BLaER1 (cell line): Measurements from ENCODE around the gene AMHR2.
A peak's percentile ranks its signal among the peaks of the same experiment; 100 is the strongest.

Experiments
- H3K27ac ChIP-seq: shearing (Covaris generic); formaldehyde crosslinking; 2 replicates; pipeline ENCODE4 v1.8.1; 2022
- H3K27me3 ChIP-seq: shearing (Covaris generic); formaldehyde crosslinking; 2 replicates; pipeline ENCODE4 v1.8.1; 2022
- H3K36me3 ChIP-seq: shearing (Covaris generic); formaldehyde crosslinking; 2 replicates; pipeline ENCODE4 v1.8.1; 2022
- H3K4me1 ChIP-seq: shearing (Covaris generic); formaldehyde crosslinking; 2 replicates; pipeline ENCODE4 v1.8.1; 2022
- H3K4me2 ChIP-seq: shearing (Covaris generic); formaldehyde crosslinking; 2 replicates; pipeline ENCODE4 v1.8.1; 2022
- H3K4me3 ChIP-seq: shearing (Covaris generic); formaldehyde crosslinking; 2 replicates; pipeline ENCODE4 v1.8.1; 2022
- H3K9ac ChIP-seq: shearing (Covaris generic); formaldehyde crosslinking; 2 replicates; pipeline ENCODE4 v1.8.1; 2022
- H3K9me3 ChIP-seq: shearing (Covaris generic); formaldehyde crosslinking; 2 replicates; pipeline ENCODE4 v1.8.1; 2022
- H4K20me1 ChIP-seq: shearing (Covaris generic); formaldehyde crosslinking; 2 replicates; pipeline ENCODE4 v1.8.1; 2022
- Cebpa-rat ChIP-seq: shearing (Covaris generic); IDR thresholded peaks from 2 replicates; pipeline ENCODE4 v1.8.1; 2022

The AMHR2 gene

DNA sequence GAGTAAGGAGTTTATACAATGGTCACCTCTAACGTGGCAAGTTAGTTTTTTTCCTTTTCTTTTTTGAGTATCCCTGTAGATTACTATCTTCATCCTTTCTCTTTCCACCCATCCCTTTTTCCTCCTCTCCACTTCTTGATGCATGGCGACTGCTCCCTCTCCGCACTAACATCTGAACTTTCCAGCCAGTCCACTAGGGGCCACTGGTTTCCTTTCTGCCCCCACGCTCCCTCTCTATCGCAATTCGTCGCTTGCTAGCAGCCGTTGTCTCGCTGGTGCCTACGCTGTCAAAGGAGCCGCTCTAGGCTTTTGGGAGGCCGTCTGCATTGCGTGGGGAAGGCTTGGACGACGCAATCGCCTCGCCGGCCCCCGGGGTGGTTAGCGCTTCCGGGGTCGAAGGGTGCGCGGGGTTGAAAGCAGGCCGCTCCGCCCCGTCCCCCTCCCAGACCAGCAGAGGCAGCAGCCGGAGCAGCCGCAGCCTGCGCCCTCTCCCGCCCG is 28.1 kb downstream of the AMHR2 start, which contains the start of gene PCBP2:
TSS of gene PCBP2 (plus strand) at position 442 of the 498 bp plus-strand sequence. CDS start 2,699 bp downstream, outside the sequence.
- Histone ChIP-seq H3K27me3 (no peaks in the 10 kb centered on the region), H3K4me3 (peak within 1 kb of the TSS; percentile 76), H3K36me3 (peaks cover 63% of the 10 kb centered on the region), H3K27ac (peak within 1 kb of the TSS; percentile 99), H3K4me2 (peak within 1 kb of the TSS; percentile 89), H3K4me1 (peaks cover 19% of the 10 kb centered on the region), H3K9ac (peak within 1 kb of the TSS; percentile 99), H3K9me3 (no peaks in the 10 kb centered on the region), H4K20me1 (peaks cover 43% of the 10 kb centered on the region)
- peak; percentile 41; the same call in 1 of the 2 replicates for TF ChIP-seq Cebpa-rat

DNA sequence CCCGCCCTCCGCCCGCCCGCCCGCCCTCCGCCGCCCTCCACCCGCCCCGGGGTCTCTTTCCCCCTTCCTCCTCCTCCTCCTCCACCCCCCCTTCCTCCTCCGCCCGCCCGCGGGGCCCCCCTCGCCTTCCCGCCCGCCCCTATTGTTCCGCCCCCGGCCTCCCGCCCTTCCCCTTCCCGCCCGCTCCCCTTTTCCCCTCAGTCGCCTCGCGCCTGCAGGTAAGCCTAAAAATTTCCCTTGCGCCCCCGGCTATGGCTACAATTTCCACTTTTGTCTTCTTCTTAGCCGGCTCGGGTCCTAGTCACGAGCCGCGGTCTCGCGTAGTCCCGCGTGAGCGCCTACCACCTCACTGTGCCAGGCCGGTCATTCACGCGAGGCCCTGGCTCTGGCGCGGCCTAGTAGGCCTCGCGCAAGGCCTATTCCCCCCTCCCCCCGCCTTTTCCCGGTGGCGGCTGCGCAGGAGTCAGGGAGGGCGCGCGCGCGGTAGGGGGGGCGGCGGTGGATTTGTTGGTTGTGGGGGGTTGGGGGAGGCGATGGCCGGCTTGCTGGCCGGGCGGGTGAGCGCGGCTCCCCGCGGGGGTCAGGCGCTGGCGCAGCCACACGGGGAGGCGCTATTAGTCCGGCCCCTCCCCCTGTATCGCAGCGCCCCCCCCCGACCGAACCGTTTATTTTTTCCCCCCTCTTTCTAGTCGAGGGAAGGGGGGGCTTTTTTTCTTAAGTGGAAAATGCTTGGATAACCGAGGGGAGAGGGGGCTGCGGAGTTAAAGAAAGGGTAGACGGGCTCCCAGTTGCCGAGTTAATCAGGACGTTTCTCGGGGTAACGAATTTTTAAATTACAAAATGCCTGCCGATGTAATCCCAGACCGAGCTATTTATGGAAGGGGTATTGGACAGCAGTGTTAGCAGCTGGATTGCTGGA is 28.8 kb downstream of the AMHR2 start:
- Histone ChIP-seq H3K4me1 (peaks cover 19% of the 10 kb centered on the region), H3K4me3 (peak overlapping the region; percentile 76), H3K27ac (peak overlapping the region; percentile 99), H3K27me3 (no peaks in the 10 kb centered on the region), H3K36me3 (peaks cover 63% of the 10 kb centered on the region), H4K20me1 (peaks cover 50% of the 10 kb centered on the region), H3K4me2 (peak overlapping the region; percentile 89), H3K9me3 (no peaks in the 10 kb centered on the region), H3K9ac (peak overlapping the region; percentile 99)
- TF ChIP-seq Cebpa-rat, result no peak

DNA sequence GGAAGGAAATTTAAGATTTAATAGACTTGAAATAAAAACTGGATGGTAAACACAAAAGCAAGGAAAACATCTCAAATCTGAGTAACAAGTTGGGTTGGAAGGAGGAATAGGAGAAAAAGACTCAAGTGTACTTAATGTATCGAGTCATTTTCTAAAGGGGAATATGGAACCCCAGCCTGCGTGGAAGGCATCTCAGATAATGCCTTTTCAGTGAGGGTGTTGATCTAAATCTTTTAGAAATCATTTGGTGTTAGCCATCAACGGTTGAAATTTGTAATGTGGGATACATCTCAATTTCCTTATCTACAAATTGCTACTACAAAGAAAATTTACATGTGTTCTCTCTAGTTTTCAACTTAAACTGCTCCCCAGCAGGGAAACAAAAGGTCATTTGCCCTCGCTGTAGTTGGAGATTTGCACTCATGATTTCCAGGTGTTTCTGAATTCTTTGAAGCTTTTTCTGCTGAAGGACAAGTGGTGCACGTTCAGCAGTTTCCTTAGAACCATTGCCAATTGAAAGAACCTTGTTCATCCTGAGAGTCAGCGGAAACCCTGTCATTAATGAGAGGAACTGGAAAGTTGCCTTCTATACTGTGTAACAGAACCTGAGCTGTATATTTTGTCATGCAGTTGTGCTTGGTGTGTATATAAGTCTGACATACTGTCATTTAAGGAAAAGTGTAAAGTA is 30.4 kb downstream of the AMHR2 start:
- Histone ChIP-seq H3K27me3 (no peaks in the 10 kb centered on the region), H3K36me3 (peaks cover 63% of the 10 kb centered on the region), H3K27ac (no peak overlapping the region), H4K20me1 (peaks cover 66% of the 10 kb centered on the region), H3K4me1 (peaks cover 19% of the 10 kb centered on the region), H3K9ac (peak overlapping the region; percentile 99; the same call in 1 of the 2 replicates), H3K9me3 (no peaks in the 10 kb centered on the region), H3K4me2 (peak overlapping the region; percentile 89), H3K4me3 (peak overlapping the region; percentile 76; the same call in 1 of the 2 replicates)
- no peak for TF ChIP-seq Cebpa-rat

DNA sequence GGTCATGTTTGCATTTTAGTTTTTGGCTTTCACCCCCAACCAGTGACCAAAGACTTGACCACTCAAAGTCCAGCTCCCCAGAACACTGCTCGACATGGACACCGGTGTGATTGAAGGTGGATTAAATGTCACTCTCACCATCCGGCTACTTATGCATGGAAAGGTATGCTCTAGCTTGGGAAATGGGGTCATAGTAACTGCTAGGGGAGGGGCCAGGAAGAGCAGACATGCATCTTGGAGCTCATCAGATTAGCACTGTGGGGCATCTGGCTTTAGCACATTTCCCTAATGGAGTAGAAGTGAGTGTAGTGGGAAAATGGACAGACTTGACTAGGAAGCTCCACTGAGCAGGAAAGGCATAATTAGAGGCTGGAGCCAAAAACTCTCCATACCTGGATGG is 31.1 kb downstream of the AMHR2 start:
- peaks cover 73% of the 10 kb centered on the region for H4K20me1 ChIP-seq
- peaks cover 19% of the 10 kb centered on the region for H3K4me1 ChIP-seq
- peak overlapping the region; percentile 89; the same call in 1 of the 2 replicates for H3K4me2 ChIP-seq
- no peak overlapping the region for H3K4me3 ChIP-seq
- H3K27me3 ChIP-seq, result no peaks in the 10 kb centered on the region
- no peak for TF ChIP-seq Cebpa-rat
- H3K9ac ChIP-seq, result peak overlapping the region; percentile 99; the same call in 1 of the 2 replicates
- no peak overlapping the region for H3K27ac ChIP-seq
- no peaks in the 10 kb centered on the region for H3K9me3 ChIP-seq
- H3K36me3 ChIP-seq, result peaks cover 66% of the 10 kb centered on the region

DNA sequence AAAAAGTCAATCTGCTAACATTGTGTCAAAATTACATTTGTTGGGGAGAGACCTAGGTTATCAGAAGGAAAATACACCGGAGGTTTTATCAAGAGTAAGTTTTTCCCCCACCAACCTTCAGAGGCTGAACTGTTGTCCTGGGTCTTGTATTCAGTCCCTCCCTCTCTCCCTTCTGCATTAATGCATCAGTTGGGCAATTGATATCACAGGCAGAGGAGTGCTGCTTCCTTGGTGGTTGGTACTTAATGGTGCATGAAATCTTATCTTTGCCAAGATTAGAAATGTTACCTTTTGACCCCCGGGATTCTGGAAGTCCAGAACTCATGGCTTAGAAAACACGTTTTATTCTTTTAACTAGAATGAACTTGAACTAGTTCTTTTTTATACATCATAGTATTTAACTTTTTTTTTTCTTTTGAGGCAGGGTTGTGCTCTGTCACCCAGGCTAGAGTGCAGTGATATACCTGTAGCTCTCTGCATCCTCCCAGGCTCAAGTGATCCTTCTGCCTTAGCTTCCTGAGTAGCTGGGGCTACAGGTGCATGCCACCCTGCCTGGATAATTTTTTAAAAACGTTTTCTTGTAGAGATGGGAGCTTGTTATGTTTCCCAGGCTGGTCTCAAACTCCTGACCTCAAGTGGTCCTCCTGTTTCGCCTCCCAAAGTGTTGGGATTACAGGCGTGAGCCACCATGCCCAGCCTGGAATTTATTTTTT is 33.2 kb downstream of the AMHR2 start:
- H3K36me3 ChIP-seq, result peaks cover 87% of the 10 kb centered on the region

DNA sequence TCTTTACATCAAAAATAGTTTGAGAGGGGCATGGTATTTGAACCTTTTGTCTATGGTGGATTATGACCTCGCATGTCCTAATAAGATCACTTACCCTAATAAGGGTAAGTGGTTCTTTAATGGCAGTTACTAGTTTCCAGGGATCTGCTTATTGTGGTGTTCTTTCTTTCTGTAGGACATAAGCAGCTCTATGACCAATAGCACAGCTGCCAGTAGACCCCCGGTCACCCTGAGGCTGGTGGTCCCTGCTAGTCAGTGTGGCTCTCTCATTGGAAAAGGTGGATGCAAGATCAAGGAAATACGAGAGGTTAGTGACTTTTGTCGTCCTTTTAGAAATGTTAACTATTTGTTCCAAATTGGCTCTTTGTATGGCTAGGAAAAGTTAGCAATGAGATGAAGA is 35.4 kb downstream of the AMHR2 start:
- Histone ChIP-seq H3K4me1 (peaks cover 9% of the 10 kb centered on the region), H3K27ac (no peak overlapping the region), H3K9ac (no peak overlapping the region; the same call in 1 of the 2 replicates), H3K36me3 (peaks cover 100% of the 10 kb centered on the region), H3K4me3 (no peak overlapping the region), H3K27me3 (no peaks in the 10 kb centered on the region), H4K20me1 (peaks cover 100% of the 10 kb centered on the region), H3K4me2 (no peak overlapping the region), H3K9me3 (no peaks in the 10 kb centered on the region)
- TF ChIP-seq Cebpa-rat, result no peak

More for the DNA sequence above, 33.2 kb downstream of the AMHR2 start:
- Histone ChIP-seq H3K9ac (no peak overlapping the region), H4K20me1 (peaks cover 94% of the 10 kb centered on the region), H3K4me3 (no peak overlapping the region), H3K4me1 (peaks cover 19% of the 10 kb centered on the region), H3K27me3 (no peaks in the 10 kb centered on the region), H3K9me3 (no peaks in the 10 kb centered on the region), H3K4me2 (no peak overlapping the region), H3K27ac (no peak overlapping the region)
- no peak for TF ChIP-seq Cebpa-rat

DNA sequence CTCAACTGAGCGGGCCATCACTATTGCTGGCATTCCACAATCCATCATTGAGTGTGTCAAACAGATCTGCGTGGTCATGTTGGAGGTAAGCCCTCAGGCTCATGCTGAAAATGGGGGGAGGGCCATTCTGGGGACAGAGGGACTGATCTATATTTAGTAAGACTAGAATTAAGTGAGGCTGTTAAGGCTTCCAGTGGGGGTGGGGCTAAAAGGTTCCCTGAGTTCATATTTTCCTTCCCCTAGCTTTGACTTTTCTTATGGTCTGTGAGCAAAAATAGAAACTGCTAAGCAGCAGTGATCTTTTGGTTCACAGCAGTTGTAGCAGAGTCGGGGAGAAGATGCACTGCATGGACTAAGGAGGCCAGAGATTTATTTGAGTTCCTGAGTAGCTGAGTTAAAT is 37.4 kb downstream of the AMHR2 start:
- H3K27me3 ChIP-seq, result no peaks in the 10 kb centered on the region
- H3K4me1 ChIP-seq, result no peaks in the 10 kb centered on the region
- H3K27ac ChIP-seq, result no peak overlapping the region
- no peaks in the 10 kb centered on the region for H3K9me3 ChIP-seq
- no peak overlapping the region for H3K4me3 ChIP-seq
- TF ChIP-seq Cebpa-rat, result no peak
- H3K9ac ChIP-seq, result no peak overlapping the region
- H4K20me1 ChIP-seq, result peaks cover 100% of the 10 kb centered on the region
- peaks cover 99% of the 10 kb centered on the region for H3K36me3 ChIP-seq
- no peak overlapping the region for H3K4me2 ChIP-seq

DNA sequence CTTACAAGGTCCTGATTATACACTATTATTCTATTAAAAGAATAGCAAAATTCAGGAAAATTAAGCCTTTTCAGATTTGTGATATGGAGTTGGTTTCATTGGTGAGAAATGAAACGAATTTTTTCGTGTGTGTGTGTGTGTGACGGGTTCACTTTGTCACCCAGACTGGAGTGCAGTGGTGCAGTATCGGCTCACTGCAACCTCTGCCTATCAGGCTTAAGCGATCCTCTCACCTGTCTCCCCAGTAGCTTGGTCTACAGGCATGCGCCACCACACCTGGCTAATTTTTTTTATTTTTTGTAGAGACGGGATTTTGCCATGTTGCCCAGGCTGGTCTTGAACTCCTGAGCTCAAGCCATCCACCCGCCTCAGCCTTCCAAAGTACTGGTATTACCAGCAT is 37.9 kb downstream of the AMHR2 start:
- no peaks in the 10 kb centered on the region for H3K27me3 ChIP-seq
- no peak overlapping the region for H3K27ac ChIP-seq
- no peak for TF ChIP-seq Cebpa-rat
- no peaks in the 10 kb centered on the region for H3K4me1 ChIP-seq
- H3K4me2 ChIP-seq, result no peak overlapping the region
- no peak overlapping the region for H3K4me3 ChIP-seq
- no peaks in the 10 kb centered on the region for H3K9me3 ChIP-seq
- H4K20me1 ChIP-seq, result peaks cover 100% of the 10 kb centered on the region
- H3K9ac ChIP-seq, result no peak overlapping the region
- peaks cover 99% of the 10 kb centered on the region for H3K36me3 ChIP-seq

DNA sequence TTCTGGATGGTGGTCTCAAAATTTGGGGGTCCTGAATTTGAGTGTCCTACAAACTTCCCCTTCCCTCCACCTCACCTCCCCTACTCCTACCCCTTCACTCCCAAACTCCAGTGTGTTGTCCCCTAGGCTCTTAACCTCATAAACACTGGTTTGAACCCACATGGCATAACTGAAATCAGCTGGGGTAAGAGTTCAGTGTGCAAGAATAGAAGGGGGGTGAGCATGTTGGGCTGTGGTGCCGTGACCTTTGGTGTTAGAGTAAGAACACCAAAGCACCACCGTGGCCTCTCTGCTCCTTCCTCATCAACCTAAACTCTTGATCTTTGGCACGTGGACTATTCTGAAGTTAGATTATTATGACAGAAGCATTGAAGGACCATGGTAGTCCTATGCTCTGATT is 39.3 kb downstream of the AMHR2 start:
- Histone ChIP-seq H3K27me3 (no peaks in the 10 kb centered on the region), H3K9ac (no peak overlapping the region), H3K4me2 (no peak overlapping the region), H3K27ac (no peak overlapping the region), H3K4me1 (no peaks in the 10 kb centered on the region), H3K9me3 (no peaks in the 10 kb centered on the region), H3K36me3 (peaks cover 99% of the 10 kb centered on the region), H4K20me1 (peaks cover 100% of the 10 kb centered on the region), H3K4me3 (no peak overlapping the region)
- TF ChIP-seq Cebpa-rat, result no peak
